IMR-90 (cell line): ENCODE measurements around the gene RAB29. TPM values are rescaled to one million over a fixed set of nuclear protein-coding genes. Genes with fewer than 3 reads are reported as not detected.

Source experiments
- ATAC-seq: fragments of 200-7000 bp; cut with Tn5 transposase; 2 replicates; pipeline ENCODE4 v1.9.1; 2020; ENCODE audit warnings: low read depth, mild to moderate bottlenecking, moderate library complexity
- BruUV-seq: library from RNA; stranded (reverse); fragments of 400-500 nt; replicated peaks from 2 replicates; lab custom pipeline; 2021; lab: Mats Ljungman, UMichigan
- CTCF ChIA-PET: fragments of 300-600 bp; formaldehyde crosslinking; extraction: SDS; loops from one replicate; lab custom pipeline; 2021; ENCODE audit warnings: antibody characterized with exemption; lab: Yijun Ruan, JAX
- POLR2A ChIA-PET: fragments of 300-600 bp; sonication (Branson Sonifier 250); formaldehyde crosslinking; loops from one replicate; lab custom pipeline; 2022; ENCODE audit warnings: antibody characterized with exemption; ENCODE audit not compliant: unreplicated experiment; lab: Charles Lee
- DNase-seq: peaks from one replicate; pipeline ENCODE4 v3.0.0; 2013
- H2AFZ ChIP-seq: replicated peaks from 2 replicates; pipeline ENCODE3; 2013; ENCODE audit warnings: low read length, mild to moderate bottlenecking; ENCODE audit not compliant: poor library complexity
- H2AK5ac ChIP-seq: 2 replicates; pipeline ENCODE4 v1.6.1; 2013; ENCODE audit warnings: low read depth, low read length, inconsistent platforms
- H2AK9ac ChIP-seq: replicated peaks from 2 replicates; pipeline ENCODE3; 2013; ENCODE audit warnings: mild to moderate bottlenecking, low read depth, low read length, moderate library complexity; ENCODE audit not compliant: poor library complexity
- H2BK120ac ChIP-seq: 2 replicates; pipeline ENCODE4 v1.6.1; 2013; ENCODE audit warnings: low read depth, low read length, inconsistent platforms
- H2BK15ac ChIP-seq: 3 replicates; pipeline ENCODE4 v1.6.1; 2013; ENCODE audit warnings: low read depth, low read length, inconsistent platforms
- H2BK20ac ChIP-seq: 2 replicates; pipeline ENCODE4 v1.6.1; 2013; ENCODE audit warnings: low read depth, mild to moderate bottlenecking, inconsistent platforms, low read length, moderate library complexity
- H2BK5ac ChIP-seq: 2 replicates; pipeline ENCODE4 v1.6.1; 2013; ENCODE audit warnings: mild to moderate bottlenecking, low read depth, low read length, inconsistent platforms; ENCODE audit not compliant: poor library complexity, severe bottlenecking
- H3K14ac ChIP-seq: replicated peaks from 2 replicates; pipeline ENCODE4 v1.6.1; 2013; ENCODE audit warnings: low read depth, low read length, inconsistent platforms
- H3K18ac ChIP-seq: 2 replicates; pipeline ENCODE4 v1.6.1; 2013; ENCODE audit warnings: low read depth, low read length, control low read depth
- H3K23ac ChIP-seq: 2 replicates; pipeline ENCODE4 v1.6.1; 2013; ENCODE audit warnings: low read depth, low read length, inconsistent platforms
- H3K27ac ChIP-seq: 2 replicates; pipeline ENCODE4 v1.5.1; 2013; ENCODE audit warnings: mild to moderate bottlenecking, control low read depth, low read length; ENCODE audit not compliant: insufficient read depth
- H3K27me3 ChIP-seq: 2 replicates; pipeline ENCODE4 v1.6.1; 2013; ENCODE audit warnings: low read length; ENCODE audit not compliant: control insufficient read depth, insufficient read depth
- H3K36me3 ChIP-seq: 2 replicates; pipeline ENCODE4 v1.6.1; 2013; ENCODE audit warnings: low read length, mixed read lengths; ENCODE audit not compliant: control insufficient read depth, insufficient read depth
- H3K4ac ChIP-seq: 2 replicates; pipeline ENCODE4 v1.6.1; 2013; ENCODE audit warnings: low read depth, low read length, inconsistent platforms
- H3K4me1 ChIP-seq: 2 replicates; pipeline ENCODE4 v1.6.1; 2013; ENCODE audit warnings: low read length, mixed read lengths; ENCODE audit not compliant: control insufficient read depth, insufficient read depth
- H3K4me2 ChIP-seq: 2 replicates; pipeline ENCODE4 v1.6.1; 2013; ENCODE audit warnings: low read depth, mild to moderate bottlenecking, control low read depth, low read length, moderate library complexity
- H3K4me3 ChIP-seq: 2 replicates; pipeline ENCODE4 v1.5.1; 2013; ENCODE audit warnings: low read depth, mild to moderate bottlenecking, control low read depth, low read length, moderate library complexity; ENCODE audit not compliant: insufficient read depth
- H3K56ac ChIP-seq: 2 replicates; pipeline ENCODE4 v1.6.1; 2013; ENCODE audit warnings: low read length, inconsistent platforms; ENCODE audit not compliant: insufficient read depth; ENCODE audit errors: extremely low read depth
- H3K79me1 ChIP-seq, 2 experiments: 2 replicates each; pipeline ENCODE4 v1.6.1; 2013; ENCODE audit warnings: low read length in 2 of 2, inconsistent platforms in 1 of 2, low read depth in 1 of 2
- H3K9ac ChIP-seq: 2 replicates; pipeline ENCODE4 v1.6.1; 2013; ENCODE audit warnings: low read depth, low read length, control low read depth
- H3K9me1 ChIP-seq: 2 replicates; pipeline ENCODE4 v1.6.1; 2013; ENCODE audit warnings: low read length, inconsistent platforms; ENCODE audit not compliant: insufficient read depth
- H3K9me3 ChIP-seq: 2 replicates; pipeline ENCODE4 v1.6.1; 2013; ENCODE audit warnings: low read length; ENCODE audit not compliant: control insufficient read depth, insufficient read depth
- H4K20me1 ChIP-seq: 2 replicates; pipeline ENCODE4 v1.6.1; 2013; ENCODE audit warnings: low read length, inconsistent platforms; ENCODE audit not compliant: insufficient read depth
- H4K5ac ChIP-seq: 2 replicates; pipeline ENCODE4 v1.6.1; 2013; ENCODE audit warnings: mild to moderate bottlenecking, low read depth, low read length, control low read depth
- H4K8ac ChIP-seq, 2 experiments: 2 replicates each; pipeline ENCODE4 v1.6.1; 2013; ENCODE audit warnings: low read depth in 2 of 2, low read length in 2 of 2, control low read depth in 1 of 2, inconsistent platforms in 1 of 2
- H4K91ac ChIP-seq: 2 replicates; pipeline ENCODE4 v1.6.1; 2013; ENCODE audit warnings: low read depth, low read length, inconsistent platforms; ENCODE audit not compliant: insufficient read depth
- MXI1 ChIP-seq: IDR thresholded peaks from 2 replicates; pipeline ENCODE4 v1.6.1; 2012; ENCODE audit warnings: low read depth, mild to moderate bottlenecking, low read length, moderate library complexity, borderline replicate concordance
- NFE2L2 ChIP-seq: fragments of 150-350 bp; IDR thresholded peaks from 2 replicates; pipeline ENCODE4 v1.6.1; 2016; ENCODE audit warnings: low read depth, mild to moderate bottlenecking, low read length
- RAD21 ChIP-seq: IDR thresholded peaks from 2 replicates; pipeline ENCODE4 v1.6.1; 2012; ENCODE audit warnings: low read length, improper control_type of control experiment
- RFX5 ChIP-seq: IDR thresholded peaks from 2 replicates; pipeline ENCODE4 v1.8.0; 2012; ENCODE audit warnings: low read depth, mild to moderate bottlenecking, low read length, moderate library complexity
- WGBS, 2 experiments: methylation state at CpG; one replicate each; pipeline versions ENCODE4 v1.1.5 to v1.1.7; 2013; ENCODE audit warnings: missing lambda C conversion rate in 2 of 2; ENCODE audit not compliant: insufficient read length in 1 of 2; ENCODE audit errors: extremely low coverage in 2 of 2; 5-methylcytosine and 5-hydroxymethylcytosine counted together
- dilution Hi-C: fragments of 300-500 bp; cut with HindIII; formaldehyde crosslinking; loops from one replicate; pipeline ENCODE4 v1.14.3; 2018; ENCODE audit warnings: low sequenced_read_pairs; ENCODE audit not compliant: unreplicated experiment
- in situ Hi-C: fragments of 300-500 bp; cut with MboI; formaldehyde crosslinking; loops from 3 replicates; pipeline ENCODE4 v1.14.3; 2019; ENCODE audit warnings: low sequenced_read_pairs, inconsistent platforms, mixed read lengths
- intact Hi-C: fragments of 100-400 bp; cut with micrococcal nuclease; formaldehyde crosslinking; loops from 2 replicates; pipeline ENCODE4 v1.10.0; 2022
- polyA plus RNA-seq, 3 experiments: library from polyadenylated mRNA; depleted of rRNA; stranded (reverse); fragments of >200 nt; gene quantifications; 2 replicates each; pipeline ENCODE4 v1.2.3, GENCODE V29; 2012; ENCODE audit warnings: low replicate concordance in 1 of 3
- total RNA-seq: library from RNA; depleted of rRNA; stranded (reverse); fragments of >200 nt; gene quantifications from 2 replicates; pipeline ENCODE4 v1.2.3, GENCODE V29; 2012

Gene RAB29
- total and polyA plus RNA-seq, 2 of the 4 experiments (the other 2 are of a cell fraction): 5.7 to 7.3 TPM

DNA sequence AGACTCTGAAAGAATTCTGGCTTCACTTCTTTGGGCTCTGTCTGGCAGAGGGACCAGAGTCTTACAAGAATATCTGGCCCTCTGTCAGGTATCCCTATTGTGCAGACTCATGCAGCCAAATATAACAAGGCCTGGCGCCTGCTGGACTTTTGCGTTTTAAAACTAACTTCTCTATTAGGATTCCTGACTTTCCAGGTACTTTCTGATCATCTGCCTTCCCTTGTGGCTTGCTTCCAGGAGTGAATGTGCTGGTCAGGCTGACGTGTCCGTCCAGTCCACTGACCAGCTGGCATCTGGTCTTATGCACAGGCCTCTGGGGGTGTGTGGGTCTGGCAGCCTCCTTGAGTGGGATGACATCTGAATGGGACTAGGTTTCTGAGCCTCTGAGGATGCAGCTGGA is 8.6 kb upstream of the RAB29 start:
- dilution Hi-C loops: no loop called here
- H3K79me1 ChIP-seq: no peaks in the 10 kb centered on the region
- H2AK5ac ChIP-seq: no peak overlapping the region
- DNase-seq (peak; percentile 48), ATAC-seq (no peak)
- ChIA-PET CTCF (no interaction called here), POLR2A (no interaction called here)
- no peak overlapping the region for H2BK5ac ChIP-seq
- H4K5ac ChIP-seq: no peak overlapping the region
- no peak overlapping the region for H2BK15ac ChIP-seq
- no peaks in the 10 kb centered on the region for H4K20me1 ChIP-seq
- no peak overlapping the region for H3K4me3 ChIP-seq
- H3K4ac ChIP-seq: no peak overlapping the region
- no peak overlapping the region for H3K4me2 ChIP-seq
- 100% methylated on average over 2 of the region's 4 CpGs; no CpG with 5 or more reads in 1 of the 2 experiments for WGBS, 2 experiments
- no peak overlapping the region for H2AK9ac ChIP-seq
- H4K8ac ChIP-seq: no peak overlapping the region
- in situ Hi-C loops: no loop called here
- H3K9me1 ChIP-seq: peaks cover 3% of the 10 kb centered on the region; the same call in 1 of the 2 replicates
- H2AFZ ChIP-seq: no peak overlapping the region
- H3K27ac ChIP-seq: no peak overlapping the region
- no peak overlapping the region for H3K23ac ChIP-seq
- H3K14ac ChIP-seq: no peak overlapping the region
- BruUV-seq: no TSS peak
- no peaks in the 10 kb centered on the region for H3K4me1 ChIP-seq
- no peak overlapping the region for H4K91ac ChIP-seq
- H3K56ac ChIP-seq: no peak overlapping the region
- H3K18ac ChIP-seq: no peak overlapping the region
- no peaks in the 10 kb centered on the region for H3K9me3 ChIP-seq
- peaks cover 2% of the 10 kb centered on the region for H3K27me3 ChIP-seq
- no peak overlapping the region for H2BK20ac ChIP-seq
- no peak overlapping the region for H2BK120ac ChIP-seq
- intact Hi-C loops: no loop called here
- H3K36me3 ChIP-seq: no peaks in the 10 kb centered on the region
- TF ChIP-seq NFE2L2 (no peak), RAD21 (no peak), RFX5 (no peak), MXI1 (no peak)
- no peak overlapping the region for H3K9ac ChIP-seq
